Panc1 (cell line): ENCODE data around the gene MGRN1. TPM values are rescaled to one million over a fixed set of nuclear protein-coding genes. Genes with fewer than 3 reads are reported as not detected.
A peak's percentile ranks its signal among the peaks of the same experiment; 100 is the strongest.

Experiments used
- ATAC-seq: fragments of 200-7000 bp; cut with Tn5 transposase; 2 replicates; pipeline ENCODE4 v1.9.1; 2020; ENCODE audit warnings: mild to moderate bottlenecking, moderate library complexity
- BruUV-seq: library from RNA; stranded (reverse); fragments of 400-500 nt; replicated peaks from 2 replicates; lab custom pipeline; 2021; lab: Mats Ljungman, UMichigan
- CTCF ChIA-PET: fragments of 300-600 bp; sonication (Branson Sonifier 250); formaldehyde crosslinking; loops from one replicate; lab custom pipeline; 2022; ENCODE audit warnings: antibody characterized with exemption; lab: Charles Lee
- POLR2A ChIA-PET: fragments of 300-600 bp; sonication (Branson Sonifier 250); formaldehyde crosslinking; loops from one replicate; lab custom pipeline; 2022; ENCODE audit warnings: antibody characterized with exemption; lab: Charles Lee
- DNase-seq: peaks from one replicate; pipeline ENCODE4 v3.0.0-alpha.2; 2010; ENCODE audit warnings: low read depth, low spot score
- H3K27ac ChIP-seq: 2 replicates; pipeline ENCODE4 v1.5.1; 2011; ENCODE audit warnings: mild to moderate bottlenecking, low read length, inconsistent platforms
- H3K27me3 ChIP-seq: fragments of 200-500 bp; sonication (Bioruptor generic); 2 replicates; pipeline ENCODE4 v1.6.0; 2014; ENCODE audit warnings: low read length, inconsistent platforms; ENCODE audit not compliant: control insufficient read depth, insufficient read depth
- H3K36me3 ChIP-seq: fragments of 200-500 bp; sonication (Bioruptor generic); 2 replicates; pipeline ENCODE4 v1.5.1; 2014; ENCODE audit warnings: inconsistent platforms, mild to moderate bottlenecking, low read length, moderate library complexity; ENCODE audit not compliant: control insufficient read depth, insufficient read depth
- H3K4me1 ChIP-seq: 2 replicates; pipeline ENCODE4 v1.5.1; 2011; ENCODE audit warnings: inconsistent platforms, mild to moderate bottlenecking, low read length, moderate library complexity; ENCODE audit not compliant: control insufficient read depth, insufficient read depth
- H3K4me3 ChIP-seq, 2 experiments: 2 replicates each; pipeline ENCODE4 v1.5.1; 2011 to 2012; ENCODE audit warnings: low read depth in 2 of 2, low read length in 2 of 2, mild to moderate bottlenecking in 2 of 2, inconsistent platforms in 1 of 2, moderate library complexity in 1 of 2
- H3K9me3 ChIP-seq: fragments of 200-500 bp; sonication (Bioruptor generic); 2 replicates; pipeline ENCODE4 v1.5.1; 2014; ENCODE audit warnings: low read depth, mild to moderate bottlenecking, inconsistent platforms, low read length, moderate library complexity; ENCODE audit not compliant: control insufficient read depth, insufficient read depth
- CTCF ChIP-seq: fragments of 450-650 bp; IDR thresholded peaks from 2 replicates; pipeline ENCODE4 v1.5.1; 2017; ENCODE audit warnings: mild to moderate bottlenecking
- POLR2AphosphoS5 ChIP-seq: IDR thresholded peaks from 2 replicates; pipeline ENCODE4 v1.6.1; 2012; ENCODE audit warnings: mild to moderate bottlenecking, low read depth, low read length, moderate library complexity
- REST ChIP-seq, 2 experiments: IDR thresholded peaks; 2 replicates each; pipeline ENCODE4 v1.6.1; 2011 to 2012; ENCODE audit warnings: low read depth in 2 of 2, control low read depth in 1 of 2, low read length in 1 of 2, mild to moderate bottlenecking in 1 of 2, moderate library complexity in 1 of 2; ENCODE audit not compliant: insufficient read depth in 1 of 2
- SIN3A ChIP-seq: IDR thresholded peaks from 2 replicates; pipeline ENCODE4 v1.6.1; 2012; ENCODE audit warnings: low read depth, mild to moderate bottlenecking, low read length, moderate library complexity, borderline replicate concordance; ENCODE audit not compliant: insufficient read depth
- TCF7L2 ChIP-seq: IDR thresholded peaks from 2 replicates; pipeline ENCODE4 v1.6.1; 2011; ENCODE audit warnings: mild to moderate bottlenecking, low read depth, low read length, inconsistent platforms
- in situ Hi-C: cut with HindIII; loops from 2 replicates; pipeline ENCODE4 v1.10.0; 2016; ENCODE audit warnings: low sequenced_read_pairs, low pct_unique_long_range_greater_than_20kb
- intact Hi-C: fragments of 100-400 bp; cut with micrococcal nuclease; formaldehyde crosslinking; loops from one replicate; pipeline ENCODE4 v1.10.0; 2022; ENCODE audit not compliant: unreplicated experiment
- total RNA-seq: library from RNA; stranded (reverse); gene quantifications from one replicate; pipeline ENCODE4 v1.2.1, GENCODE V29; 2021; ENCODE audit not compliant: unreplicated experiment

MGRN1 gene
- total RNA-seq, 1 experiment from 2014 or later: 59.7 TPM

GRCh38 chr16:4612977-4613635 lies 11.5 kb upstream of the MGRN1 start:
- H3K9me3 ChIP-seq: no peaks in the 10 kb centered on the region
- H3K36me3 ChIP-seq: no peaks in the 10 kb centered on the region
- no peaks in the 10 kb centered on the region for H3K27me3 ChIP-seq
- POLR2A ChIA-PET: no interaction called here
- CTCF ChIA-PET: no interaction called here
- H3K4me3 ChIP-seq: peak overlapping the region; percentile 67 to 74
- DNase-seq (no peak), ATAC-seq (no peak)
- in situ Hi-C loops: no loop called here
- intact Hi-C loops: no loop called here
- BruUV-seq: no TSS peak
- TF ChIP-seq CTCF: no peak
- TF ChIP-seq SIN3A: no peak
- TF ChIP-seq REST (IDR thresholded peaks at IDR 0.05; ENCODE audit: insufficient read depth in 1 of 2, low read depth in 2 of 2, low read length in 1 of 2): no peak
- no peak for TF ChIP-seq TCF7L2
- TF ChIP-seq POLR2AphosphoS5: no peak
- peak overlapping the region; percentile 54 for H3K27ac ChIP-seq
- peaks cover 26% of the 10 kb centered on the region for H3K4me1 ChIP-seq

- no peaks in the 10 kb centered on the region for H3K27me3 ChIP-seq
- H3K36me3 ChIP-seq: no peaks in the 10 kb centered on the region
- intact Hi-C loops (no loop called here), in situ Hi-C loops (no loop called here)
- peak overlapping the region; percentile 54 for H3K27ac ChIP-seq
- H3K4me3 ChIP-seq: peak overlapping the region; percentile 67 to 74
- CTCF ChIA-PET: no interaction called here
- ATAC-seq (no peak), DNase-seq (no peak)
- POLR2A ChIA-PET: no interaction called here
- H3K9me3 ChIP-seq: no peaks in the 10 kb centered on the region
- BruUV-seq: TSS peak; percentile 68
- TF ChIP-seq REST (IDR thresholded peaks at IDR 0.05; ENCODE audit: insufficient read depth in 1 of 2, low read depth in 2 of 2, low read length in 1 of 2): no peak
- TF ChIP-seq CTCF: no peak
- TF ChIP-seq TCF7L2: no peak; the same call in 1 of the 2 replicates
- no peak for TF ChIP-seq SIN3A
- TF ChIP-seq POLR2AphosphoS5: no peak
- peaks cover 29% of the 10 kb centered on the region for H3K4me1 ChIP-seq
Measured at GRCh38 chr16:4613636-4614570, 10.7 kb upstream of the MGRN1 start.
